Activated T-cell treated with anti-CD3 and anti-CD28 coated beads, Interleukin-2, amount 50 U/mL, for 24 hours (primary cell): ENCODE measurements around the gene HNRNPF.

Experiments used
- DNase-seq: peaks from one replicate; pipeline ENCODE4 v3.0.0-alpha.2; 2020
- H3K27ac Mint-ChIP-seq: 2 replicates; pipeline ENCODE4 v1.8.0; 2020; ENCODE audit warnings: mild to moderate bottlenecking, mixed read lengths
- H3K27me3 Mint-ChIP-seq: 2 replicates; pipeline ENCODE4 v1.8.0; 2020; ENCODE audit warnings: mixed read lengths
- H3K36me3 Mint-ChIP-seq: 2 replicates; pipeline ENCODE4 v1.8.0; 2020; ENCODE audit warnings: low read depth, mixed read lengths
- H3K4me1 Mint-ChIP-seq: 2 replicates; pipeline ENCODE4 v1.8.0; 2020; ENCODE audit warnings: low read depth, mixed read lengths
- H3K4me3 Mint-ChIP-seq: 2 replicates; pipeline ENCODE4 v1.8.0; 2020; ENCODE audit warnings: mild to moderate bottlenecking, moderate library complexity, mixed read lengths
- H3K9me3 Mint-ChIP-seq: 2 replicates; pipeline ENCODE4 v1.8.0; 2020; ENCODE audit warnings: mixed read lengths

The HNRNPF gene

DNA sequence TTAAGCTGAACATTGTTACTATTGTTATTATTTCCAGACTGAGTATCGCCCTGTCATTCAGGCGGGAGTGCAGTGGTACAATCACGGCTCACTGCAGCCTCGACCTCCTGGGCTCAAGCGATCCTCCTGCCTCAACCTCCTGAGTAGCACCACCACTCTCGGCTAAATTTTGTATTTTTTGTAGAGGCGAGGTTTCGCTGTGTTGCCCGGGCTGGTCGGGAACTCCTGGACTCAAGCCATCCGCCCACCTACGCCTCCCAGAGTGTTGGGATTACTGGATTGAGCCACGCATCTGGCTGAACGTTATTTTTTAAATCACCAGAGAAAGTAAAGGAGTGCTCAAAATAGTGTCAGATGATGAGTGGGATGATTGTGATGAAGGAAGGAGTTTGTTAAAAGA is 1.4 kb upstream of the HNRNPF start:
- peak overlapping the region; percentile 99 for H3K4me3 Mint-ChIP-seq
- H3K36me3 Mint-ChIP-seq, result peaks cover 38% of the 10 kb centered on the region
- peak overlapping the region; percentile 100 for H3K27ac Mint-ChIP-seq
- H3K4me1 Mint-ChIP-seq, result peaks cover 17% of the 10 kb centered on the region
- H3K9me3 Mint-ChIP-seq, result no peaks in the 10 kb centered on the region
- DNase-seq, result no peak
- no peaks in the 10 kb centered on the region for H3K27me3 Mint-ChIP-seq

DNA sequence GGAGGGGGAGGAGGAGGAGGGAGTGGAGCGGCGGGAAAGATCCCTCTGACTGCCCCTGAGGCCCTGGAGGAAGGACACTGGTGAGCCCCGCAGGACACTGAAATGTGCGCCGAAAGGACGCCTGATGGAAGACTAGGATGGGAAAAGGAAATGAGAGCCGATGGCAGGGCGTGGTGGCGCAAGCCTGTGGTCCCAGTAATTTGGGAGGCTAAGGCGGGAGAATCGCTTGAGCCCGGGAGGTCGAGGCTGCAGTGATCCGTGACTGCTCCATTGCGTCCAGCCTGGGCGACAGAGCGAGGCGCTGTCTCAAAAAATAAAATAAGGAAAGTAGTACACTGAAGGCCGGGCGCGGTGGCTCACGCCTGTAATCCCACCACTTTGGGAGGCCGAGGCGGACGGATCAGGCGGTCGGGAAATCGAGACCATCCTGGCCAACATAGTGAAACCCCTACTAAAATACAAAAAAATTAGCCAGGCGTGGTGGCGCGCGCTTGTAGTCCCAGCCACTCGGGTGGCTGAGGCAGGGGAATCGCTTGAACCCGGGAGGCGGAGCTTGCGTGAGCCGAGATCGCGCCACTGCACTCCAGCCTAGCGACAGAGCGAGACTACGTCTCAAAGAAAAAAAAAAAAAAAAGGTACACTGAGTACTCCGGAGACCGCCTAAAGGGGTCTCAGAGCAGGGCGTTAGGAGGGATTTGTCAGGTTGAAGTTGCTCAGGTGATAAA is 561 bp upstream of the HNRNPF start:
- Mint-ChIP-seq H3K9me3 (no peaks in the 10 kb centered on the region), H3K36me3 (peaks cover 46% of the 10 kb centered on the region), H3K27ac (peak overlapping the region; percentile 100), H3K27me3 (no peaks in the 10 kb centered on the region), H3K4me1 (peaks cover 21% of the 10 kb centered on the region), H3K4me3 (peak overlapping the region; percentile 99)
- DNase-seq, result peak; percentile 79

DNA sequence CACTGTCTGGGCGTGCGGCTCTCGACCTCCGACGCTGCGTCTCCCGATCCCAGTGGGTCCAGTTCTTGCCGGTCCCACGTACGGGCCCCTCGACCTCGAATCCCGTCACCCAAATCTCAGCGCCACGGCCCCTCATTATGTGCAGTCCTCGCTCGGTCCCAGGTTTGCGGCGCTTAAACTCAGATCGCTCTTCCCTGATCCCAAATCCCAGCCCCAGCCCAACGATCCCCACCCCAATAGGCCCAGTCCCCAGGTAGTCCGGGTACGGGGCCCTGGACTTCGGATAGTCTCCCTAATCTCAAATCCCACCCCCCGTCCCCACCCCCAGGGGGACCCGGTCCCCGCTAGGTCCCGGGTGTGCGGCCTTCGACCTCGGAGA is 666 bp downstream of the HNRNPF start:
- H3K27ac Mint-ChIP-seq, result peak overlapping the region; percentile 100
- no peak for DNase-seq
- peaks cover 58% of the 10 kb centered on the region for H3K36me3 Mint-ChIP-seq
- H3K27me3 Mint-ChIP-seq, result no peaks in the 10 kb centered on the region
- no peaks in the 10 kb centered on the region for H3K9me3 Mint-ChIP-seq
- H3K4me1 Mint-ChIP-seq, result peaks cover 31% of the 10 kb centered on the region
- H3K4me3 Mint-ChIP-seq, result peak overlapping the region; percentile 99

DNA sequence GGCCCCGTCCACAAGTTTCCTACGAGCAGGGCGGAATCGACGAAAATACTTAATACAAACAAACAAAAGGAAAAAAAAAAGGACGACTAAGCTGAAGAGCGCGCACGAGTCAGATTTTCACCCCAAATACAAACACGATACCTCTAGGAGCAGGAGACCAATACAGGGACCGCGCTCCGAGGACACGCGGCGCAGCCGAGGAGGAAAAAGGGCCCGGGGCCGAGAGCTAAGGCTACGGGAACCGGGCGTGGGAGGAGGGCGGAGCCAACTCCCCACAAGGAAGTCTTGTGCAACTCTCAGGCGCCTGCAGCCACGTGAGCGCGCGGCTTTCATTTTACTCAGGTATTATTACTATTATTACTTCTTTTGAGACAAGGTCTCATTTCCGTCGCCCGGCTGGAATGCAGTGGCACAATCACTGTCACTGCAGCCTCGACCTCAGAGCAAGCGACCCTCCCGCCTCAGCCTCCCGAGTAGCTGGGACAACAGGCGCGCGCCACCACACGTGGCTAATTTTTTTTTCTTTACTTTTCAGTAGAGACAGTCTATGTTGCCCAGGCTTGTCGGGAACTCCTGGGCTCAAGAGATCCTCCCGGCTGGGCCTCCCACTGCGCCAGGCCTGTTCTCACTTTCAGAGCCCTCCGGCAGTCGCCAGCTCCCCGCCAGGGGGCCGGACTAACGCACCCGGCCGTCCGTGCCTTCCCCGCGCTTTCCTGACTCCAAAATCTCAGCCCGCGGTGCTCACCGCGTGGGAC is 1.2 kb downstream of the HNRNPF start:
- peaks cover 36% of the 10 kb centered on the region for H3K4me1 Mint-ChIP-seq
- no peaks in the 10 kb centered on the region for H3K9me3 Mint-ChIP-seq
- DNase-seq, result peak; percentile 92

DNA sequence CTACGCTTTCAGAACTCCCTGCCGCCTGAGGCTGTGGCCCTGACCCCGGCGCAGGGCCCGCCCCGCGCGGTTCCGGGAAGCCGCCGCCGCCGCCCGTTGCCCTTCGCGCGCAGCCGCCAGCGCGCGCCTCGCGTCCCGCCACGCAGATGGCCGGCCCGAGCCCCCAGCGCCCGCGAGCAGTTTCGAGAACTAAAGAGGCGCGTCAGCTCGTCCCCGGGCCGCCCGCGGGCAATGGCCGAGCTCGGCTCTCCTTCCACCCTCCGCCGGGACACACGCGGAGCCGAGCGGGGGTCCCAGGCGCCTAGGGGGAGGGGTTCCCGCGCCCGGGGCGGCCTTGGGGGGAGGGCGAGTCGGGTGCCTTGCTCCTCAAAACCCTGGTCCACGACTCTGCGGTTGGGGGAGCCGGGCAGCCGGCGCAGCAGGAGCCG is 1.8 kb downstream of the HNRNPF start:
- Mint-ChIP-seq H3K4me3 (peak overlapping the region; percentile 99), H3K4me1 (peaks cover 42% of the 10 kb centered on the region), H3K36me3 (peaks cover 70% of the 10 kb centered on the region), H3K9me3 (no peaks in the 10 kb centered on the region), H3K27me3 (no peaks in the 10 kb centered on the region), H3K27ac (peak overlapping the region; percentile 100)
- DNase-seq, result peak; percentile 78

More for the DNA sequence above, 1.2 kb downstream of the HNRNPF start:
- peak overlapping the region; percentile 100 for H3K27ac Mint-ChIP-seq
- no peaks in the 10 kb centered on the region for H3K27me3 Mint-ChIP-seq
- H3K36me3 Mint-ChIP-seq, result peaks cover 64% of the 10 kb centered on the region
- H3K4me3 Mint-ChIP-seq, result peak overlapping the region; percentile 99

DNA sequence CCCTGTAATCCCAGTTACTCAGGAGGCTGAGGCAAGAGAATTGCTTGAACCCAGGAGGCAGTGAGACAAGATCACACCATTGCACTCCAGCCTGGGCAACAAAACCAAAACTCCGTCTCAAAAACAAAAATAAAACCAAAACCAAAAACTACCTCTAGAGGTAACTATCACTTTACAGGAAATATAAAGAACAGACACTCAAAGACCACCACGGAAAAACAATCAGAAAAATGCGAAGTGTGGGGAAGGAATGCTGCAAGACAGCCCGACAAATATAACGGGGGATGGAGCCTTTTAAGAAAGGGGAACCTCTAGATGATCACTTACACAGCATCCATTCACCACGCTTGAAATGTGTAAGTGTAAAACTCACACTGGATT is 4.3 kb downstream of the HNRNPF start:
- Mint-ChIP-seq H3K4me3 (peak overlapping the region; percentile 99), H3K36me3 (peaks cover 90% of the 10 kb centered on the region), H3K27me3 (no peaks in the 10 kb centered on the region), H3K9me3 (no peaks in the 10 kb centered on the region), H3K27ac (peak overlapping the region; percentile 96), H3K4me1 (peaks cover 52% of the 10 kb centered on the region)
- DNase-seq, result no peak

DNA sequence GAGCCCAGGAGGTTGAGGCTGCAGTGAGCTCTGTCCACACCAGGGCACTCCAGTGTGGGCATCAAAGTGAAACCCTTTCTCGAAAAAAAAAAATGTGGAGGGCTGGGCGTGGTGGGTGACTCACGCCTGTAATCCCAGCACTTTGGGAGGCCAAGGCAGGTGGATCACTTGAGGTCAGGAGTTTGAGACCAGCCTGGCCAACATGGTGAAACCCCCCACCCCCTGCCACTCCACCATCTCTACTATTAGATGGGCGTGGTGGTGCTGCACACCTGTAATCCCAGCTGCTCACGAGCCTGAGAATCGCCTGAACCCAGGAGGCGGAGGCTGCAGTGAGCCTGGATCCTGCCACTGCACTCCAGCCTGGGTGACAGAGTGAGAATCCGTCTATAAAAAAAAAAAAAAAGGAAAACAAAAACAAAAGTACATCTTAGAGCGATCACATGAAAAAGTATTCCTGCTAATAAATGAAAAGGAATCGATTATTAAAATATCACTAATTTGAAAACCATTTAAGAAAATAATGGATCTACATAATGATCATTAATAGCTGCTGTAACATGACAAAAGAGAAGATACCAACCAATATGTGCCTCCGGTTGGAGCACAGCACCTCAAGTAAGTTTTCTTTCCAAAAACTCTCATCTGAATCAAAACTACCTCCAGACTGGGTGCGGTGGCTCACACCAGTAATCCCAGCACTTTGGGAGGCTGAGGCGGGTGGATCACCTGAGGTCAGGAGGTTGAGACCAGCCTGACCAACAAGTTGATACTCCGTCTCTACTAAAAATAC is 4.9 kb downstream of the HNRNPF start:
- Mint-ChIP-seq H3K27ac (peak overlapping the region; percentile 96), H3K36me3 (peaks cover 92% of the 10 kb centered on the region), H3K9me3 (no peaks in the 10 kb centered on the region), H3K4me3 (peak overlapping the region; percentile 99), H3K27me3 (no peaks in the 10 kb centered on the region), H3K4me1 (peaks cover 55% of the 10 kb centered on the region)
- peak; percentile 43 for DNase-seq

DNA sequence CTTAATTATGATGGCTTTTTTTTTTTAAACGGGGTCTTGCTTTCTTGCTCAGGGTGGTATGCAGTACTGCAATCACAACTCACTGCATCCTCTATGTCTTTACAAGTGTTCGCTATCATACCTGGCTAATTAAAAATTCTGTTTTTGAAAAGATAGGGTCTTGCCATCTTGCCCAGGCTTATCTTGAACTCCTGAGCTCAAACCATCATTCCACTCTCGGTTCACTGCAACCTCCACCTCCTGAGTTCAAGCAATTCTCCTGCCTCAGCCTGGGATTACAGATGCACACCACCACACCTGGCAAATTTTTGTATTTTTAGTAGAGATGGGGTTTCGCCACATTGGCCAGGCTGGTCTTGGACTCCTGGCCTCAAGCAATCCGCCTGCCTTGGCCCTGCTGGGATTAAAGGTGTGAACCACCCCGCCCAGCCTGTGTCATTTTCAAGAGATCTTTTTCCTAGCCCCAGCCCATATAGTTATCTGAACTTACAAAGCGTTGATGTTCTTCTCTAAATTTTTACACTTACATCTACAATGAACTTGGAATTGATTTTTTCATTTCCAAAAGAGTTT is 6.0 kb downstream of the HNRNPF start:
- Mint-ChIP-seq H3K4me1 (peaks cover 66% of the 10 kb centered on the region), H3K9me3 (no peaks in the 10 kb centered on the region), H3K27me3 (no peaks in the 10 kb centered on the region), H3K27ac (peak overlapping the region; percentile 96), H3K36me3 (peaks cover 97% of the 10 kb centered on the region), H3K4me3 (peak overlapping the region; percentile 99)
- DNase-seq, result peak; percentile 28

DNA sequence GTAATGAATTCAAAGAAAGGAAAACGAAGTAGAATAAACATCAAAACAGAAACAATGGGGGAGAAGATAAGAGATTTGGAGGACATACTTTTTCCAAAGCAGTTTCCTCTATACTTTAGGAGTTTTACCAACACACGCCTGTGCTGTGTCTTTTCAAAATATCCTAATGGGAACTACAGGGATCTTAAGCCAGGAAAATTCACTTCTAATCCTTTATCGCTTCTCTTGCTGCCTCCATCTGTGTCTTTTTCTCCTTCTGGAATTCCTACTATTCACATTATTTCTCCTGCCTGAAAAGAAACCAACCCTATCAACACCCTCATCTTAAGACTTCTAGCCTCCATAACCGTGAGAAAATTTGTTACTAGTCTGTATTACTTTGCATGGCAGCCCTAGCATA is 6.8 kb downstream of the HNRNPF start:
- H3K4me3 Mint-ChIP-seq, result peak overlapping the region; percentile 99
- peak overlapping the region; percentile 96 for H3K27ac Mint-ChIP-seq
- H3K4me1 Mint-ChIP-seq, result peaks cover 67% of the 10 kb centered on the region

DNA sequence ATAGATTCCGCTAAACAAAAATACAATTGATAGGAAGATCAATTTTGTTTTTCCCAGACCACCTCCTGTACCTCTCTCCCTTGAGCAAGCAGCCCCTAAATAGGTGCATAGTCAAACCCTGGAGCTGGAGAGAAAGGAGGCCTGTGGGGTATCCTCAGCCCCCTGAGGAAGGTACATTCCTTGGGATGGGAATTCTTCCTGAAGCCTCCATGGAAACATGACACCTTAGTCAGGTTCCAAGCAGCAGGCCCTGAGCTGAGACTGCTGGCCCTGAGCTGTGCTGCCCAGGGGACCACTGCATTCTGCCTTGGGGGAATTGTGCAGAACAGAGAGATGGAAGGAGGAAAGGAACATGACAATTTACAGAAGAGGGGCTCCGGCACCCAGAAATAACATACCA is 7.4 kb downstream of the HNRNPF start:
- no peaks in the 10 kb centered on the region for H3K9me3 Mint-ChIP-seq
- peaks cover 96% of the 10 kb centered on the region for H3K36me3 Mint-ChIP-seq
- no peaks in the 10 kb centered on the region for H3K27me3 Mint-ChIP-seq
- peak overlapping the region; percentile 99 for H3K4me3 Mint-ChIP-seq
- H3K27ac Mint-ChIP-seq, result peak overlapping the region; percentile 96
- DNase-seq, result peak; percentile 29
- H3K4me1 Mint-ChIP-seq, result peaks cover 68% of the 10 kb centered on the region

More for the DNA sequence above, 6.8 kb downstream of the HNRNPF start:
- H3K36me3 Mint-ChIP-seq, result peaks cover 98% of the 10 kb centered on the region
- DNase-seq, result no peak
- H3K9me3 Mint-ChIP-seq, result no peaks in the 10 kb centered on the region
- H3K27me3 Mint-ChIP-seq, result no peaks in the 10 kb centered on the region

DNA sequence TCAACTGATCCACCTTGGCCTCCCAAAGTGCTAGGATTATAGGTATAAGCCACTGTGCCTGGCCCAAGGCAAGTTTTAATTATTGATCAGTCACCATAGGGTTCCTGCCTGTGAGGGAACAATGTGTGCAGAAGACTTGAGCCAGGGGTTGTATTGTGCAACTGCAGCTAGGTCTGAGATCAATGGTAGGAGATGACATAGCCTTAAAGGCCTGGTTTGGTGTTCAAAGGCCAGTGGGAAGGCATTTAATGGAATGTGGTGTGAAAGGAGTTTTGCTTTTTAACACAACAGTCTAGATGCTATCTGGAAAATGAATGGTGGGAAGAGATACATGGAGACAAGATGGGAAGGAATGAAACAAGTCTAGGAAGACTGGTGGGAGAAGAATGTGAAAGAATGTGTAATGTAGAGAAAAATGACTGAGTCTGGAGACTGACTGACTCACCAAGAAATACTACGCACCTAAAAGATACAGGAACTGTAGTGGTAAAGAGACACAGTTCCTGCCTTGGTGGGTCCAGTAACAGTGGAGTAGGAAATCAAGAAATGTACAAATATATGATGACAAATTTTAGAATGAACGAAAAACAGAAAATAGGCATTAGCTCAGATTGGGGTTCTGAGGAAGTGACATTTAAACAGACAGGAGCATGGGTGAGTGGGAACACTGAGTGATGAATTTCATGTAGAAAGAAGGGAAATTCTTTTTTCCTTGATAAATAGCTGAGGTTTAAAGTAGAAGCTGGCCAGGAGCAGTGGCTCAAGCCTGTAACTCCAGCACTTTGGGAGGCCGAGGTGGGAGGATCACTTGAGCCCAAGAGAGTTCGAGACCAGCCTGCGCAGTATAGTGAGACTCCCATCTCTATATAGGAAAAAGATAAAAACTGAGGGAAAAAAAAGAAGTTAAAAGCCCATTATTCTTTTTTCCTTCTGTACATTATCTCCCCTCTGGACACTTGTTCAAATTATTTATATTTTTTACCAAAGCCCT is 9.4 kb downstream of the HNRNPF start:
- DNase-seq, result peak; percentile 39
- H3K27me3 Mint-ChIP-seq, result no peaks in the 10 kb centered on the region
- H3K4me3 Mint-ChIP-seq, result peak overlapping the region; percentile 99
- H3K36me3 Mint-ChIP-seq, result peaks cover 95% of the 10 kb centered on the region
- peaks cover 76% of the 10 kb centered on the region for H3K4me1 Mint-ChIP-seq
- H3K9me3 Mint-ChIP-seq, result no peaks in the 10 kb centered on the region
- H3K27ac Mint-ChIP-seq, result peak overlapping the region; percentile 96

DNA sequence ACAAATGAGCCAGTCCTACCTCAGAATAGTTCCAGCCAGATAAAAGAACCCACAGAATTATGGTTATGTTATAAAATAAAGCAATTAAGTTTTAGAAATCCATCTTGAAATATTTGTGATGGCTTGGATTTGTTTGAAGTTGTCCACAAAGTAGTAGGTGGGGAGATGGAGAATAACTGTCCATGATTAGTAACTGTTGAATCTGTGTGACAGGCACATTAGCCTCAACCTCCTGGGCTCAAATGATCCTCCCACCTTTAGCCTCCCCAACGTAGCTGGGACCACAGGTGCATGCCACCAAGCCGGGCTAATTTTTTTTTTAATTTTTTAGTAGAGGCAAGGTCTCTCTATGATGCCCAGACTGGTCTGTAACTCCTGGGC is 10.1 kb downstream of the HNRNPF start:
- H3K27me3 Mint-ChIP-seq, result no peaks in the 10 kb centered on the region
- peak overlapping the region; percentile 99 for H3K4me3 Mint-ChIP-seq
- H3K27ac Mint-ChIP-seq, result peak overlapping the region; percentile 96
- no peaks in the 10 kb centered on the region for H3K9me3 Mint-ChIP-seq
- no peak for DNase-seq
- peaks cover 76% of the 10 kb centered on the region for H3K4me1 Mint-ChIP-seq
- H3K36me3 Mint-ChIP-seq, result peaks cover 95% of the 10 kb centered on the region

DNA sequence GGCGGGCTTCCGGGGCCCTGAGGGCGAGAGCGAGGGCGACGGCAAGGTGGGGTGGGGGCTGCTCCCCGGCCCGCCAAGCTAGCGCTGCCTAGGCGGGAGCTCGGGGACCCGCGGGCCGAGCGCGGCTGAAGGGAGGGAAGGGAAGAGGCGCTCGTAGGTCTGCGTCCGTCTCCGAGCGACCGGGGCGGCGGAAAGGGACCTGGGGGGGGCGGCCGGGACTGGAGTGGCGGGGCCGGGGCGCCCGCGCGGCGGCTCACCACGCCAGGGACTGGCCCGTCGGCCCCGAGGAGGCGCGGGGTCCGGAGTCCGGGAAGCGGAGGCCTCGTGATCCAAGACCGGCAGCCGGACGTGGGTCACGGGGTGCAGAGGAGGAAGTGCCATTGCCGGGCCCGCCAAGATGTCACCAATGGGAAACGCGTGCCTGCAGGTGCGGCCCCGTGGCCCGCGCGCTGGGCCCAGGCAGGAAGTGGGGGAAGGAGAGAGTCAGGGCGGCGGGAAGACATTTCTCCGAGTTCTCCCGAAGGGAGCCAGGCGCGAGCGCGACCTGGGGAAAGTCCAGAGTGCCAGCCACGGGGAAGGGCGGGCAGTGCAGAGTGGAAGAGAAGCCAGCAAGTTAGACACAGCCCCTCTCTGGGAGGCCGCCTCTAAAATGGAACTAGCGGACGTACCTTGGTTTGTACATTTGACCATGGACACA is 11.9 kb downstream of the HNRNPF start:
- Mint-ChIP-seq H3K27me3 (no peaks in the 10 kb centered on the region), H3K4me1 (peaks cover 74% of the 10 kb centered on the region), H3K36me3 (peaks cover 95% of the 10 kb centered on the region), H3K9me3 (no peaks in the 10 kb centered on the region), H3K27ac (peak overlapping the region; percentile 96), H3K4me3 (peak overlapping the region; percentile 99)
- DNase-seq, result peak; percentile 87
